GM21737 (cell line): ENCODE data around the gene SENP3.
"Not testable (repeated sequence)": the region's sequence is repeated elsewhere in the genome, so short reads cannot be mapped to it uniquely, and the experiment has no call there.

Experiments
- ATAC-seq: cut with Tn5 transposase; IDR thresholded peaks from one replicate; pipeline ENCODE4 v1.9.1; 2021; ENCODE audit warnings: mild to moderate bottlenecking, moderate library complexity; ENCODE audit not compliant: unreplicated experiment

SENP3 gene

DNA sequence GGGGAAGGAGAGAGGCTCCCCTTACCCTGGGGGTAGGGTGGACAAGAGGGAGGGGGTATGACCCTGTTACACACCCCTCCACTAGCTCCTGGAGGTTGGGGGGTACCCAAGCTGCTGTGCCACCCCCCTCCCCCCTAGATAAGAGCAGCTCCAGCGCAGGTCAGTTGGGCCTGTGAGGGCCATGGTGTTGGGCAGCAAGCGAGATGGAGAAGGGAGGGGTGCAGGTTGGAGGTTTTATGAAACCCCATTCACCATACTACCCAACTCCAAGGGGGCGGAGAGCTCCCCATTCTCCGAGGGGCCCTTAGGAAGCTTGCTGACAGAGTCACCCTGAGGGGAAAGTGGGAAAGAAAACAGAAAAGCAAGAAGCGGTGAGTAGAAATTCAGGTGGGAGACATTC is 29.9 kb downstream of the SENP3 start:
- ATAC-seq = no peak

DNA sequence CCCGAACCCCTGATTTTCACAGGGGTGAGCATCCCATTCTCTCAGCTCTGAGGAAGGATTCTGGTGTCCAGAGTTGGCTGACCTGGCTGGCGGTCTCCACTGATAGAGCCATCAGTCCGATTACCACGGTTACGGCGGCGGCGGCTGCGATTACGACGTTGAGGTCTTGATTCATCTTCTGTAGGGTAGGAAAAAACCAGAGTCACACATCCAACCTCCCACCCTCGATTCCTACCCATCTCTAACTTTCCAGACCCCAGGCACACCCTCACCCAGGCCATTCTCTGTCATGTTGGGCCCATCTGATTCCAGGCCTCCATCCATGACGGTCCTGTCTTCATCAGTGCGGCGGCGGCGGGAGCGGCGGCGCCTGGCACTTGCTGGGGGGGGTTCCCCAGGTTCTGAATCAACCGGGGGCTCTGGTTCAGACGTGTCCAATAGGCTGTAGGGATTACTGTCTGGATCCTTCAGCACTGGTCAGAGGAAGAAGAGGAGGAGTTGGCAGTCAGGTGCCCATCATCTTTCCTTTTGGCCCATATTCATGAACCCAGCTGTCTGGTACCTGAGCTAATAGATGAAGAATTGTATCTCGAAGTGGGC is 30.8 kb downstream of the SENP3 start:
- no peak for ATAC-seq

DNA sequence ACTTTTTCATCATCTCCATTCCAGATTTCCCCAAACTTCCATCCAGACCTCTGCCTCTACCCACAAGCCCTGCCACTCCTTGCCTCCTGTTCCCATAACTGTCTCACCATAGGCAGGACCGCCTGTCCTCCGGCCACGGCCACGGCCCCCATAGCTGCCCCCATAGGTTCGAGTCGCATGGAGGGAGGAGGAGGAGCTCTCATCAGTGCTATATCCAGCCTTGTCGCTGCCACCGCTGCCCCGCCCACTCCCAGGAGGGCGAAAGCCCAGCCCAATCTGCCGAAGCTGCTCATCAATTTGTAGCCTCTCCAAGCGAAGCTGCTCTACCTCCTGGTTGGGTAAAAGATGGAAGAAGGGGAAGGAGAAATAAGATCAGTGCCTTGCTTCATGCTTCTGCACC is 31.6 kb downstream of the SENP3 start:
- no peak for ATAC-seq

DNA sequence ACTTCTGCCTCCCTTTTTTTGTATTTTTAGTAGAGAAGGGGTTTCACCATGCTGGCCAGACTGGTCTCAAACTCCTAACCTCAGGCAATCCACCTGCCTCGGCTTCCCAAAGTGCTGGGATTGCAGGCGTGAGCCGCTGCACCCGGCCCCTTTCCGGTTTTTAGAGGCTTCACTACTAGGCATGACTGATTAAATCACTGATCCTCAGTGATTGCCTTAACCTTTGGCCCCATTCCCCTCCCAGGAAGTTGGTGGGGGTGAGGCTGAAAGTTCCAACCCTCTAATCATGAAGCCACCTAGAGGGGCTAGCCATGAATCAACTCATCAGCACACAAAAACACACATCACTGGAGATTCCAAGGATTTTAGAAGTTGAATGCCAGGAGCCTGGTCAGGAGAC is 35.8 kb downstream of the SENP3 start:
- not testable (repeated sequence) for ATAC-seq

DNA sequence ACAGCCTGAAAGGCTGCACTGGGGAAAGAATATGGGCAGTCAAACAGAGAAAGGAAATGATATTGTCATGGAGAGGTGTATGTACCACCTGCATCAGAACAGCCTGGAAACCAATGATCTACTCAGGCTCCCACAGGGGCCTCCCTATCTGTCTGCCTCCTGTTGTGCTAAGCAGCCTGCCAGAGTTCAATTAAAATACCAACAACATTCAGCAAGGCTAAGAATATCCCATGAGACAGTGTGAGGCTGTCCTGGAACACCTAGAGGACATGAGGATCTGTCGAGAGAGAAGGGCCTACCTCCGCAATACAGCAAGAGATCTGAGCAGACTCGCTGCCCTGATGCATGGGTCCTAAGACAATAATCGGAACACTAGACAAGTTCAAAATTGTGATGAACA is 44.6 kb downstream of the SENP3 start:
- ATAC-seq = no peak

DNA sequence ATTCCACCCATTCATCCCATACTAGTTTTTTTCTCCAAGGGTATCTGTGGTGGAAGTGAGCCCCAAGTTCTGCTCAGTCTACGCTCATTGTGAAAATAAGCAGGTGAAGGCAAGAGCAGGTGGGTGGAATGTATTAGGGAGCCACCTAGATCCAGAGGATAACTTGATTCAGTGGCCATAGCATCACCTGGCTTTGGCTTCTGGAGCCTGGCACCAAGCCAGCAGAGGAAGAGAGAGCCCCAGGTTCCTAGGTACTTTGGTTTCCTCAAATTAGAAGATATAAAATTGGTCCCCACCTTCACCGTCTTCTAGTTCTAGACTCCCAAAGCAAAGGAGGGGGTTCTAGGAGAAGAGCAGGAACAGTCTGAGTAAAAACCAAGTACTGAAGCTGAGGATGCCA is 48.9 kb downstream of the SENP3 start:
- ATAC-seq = no peak

DNA sequence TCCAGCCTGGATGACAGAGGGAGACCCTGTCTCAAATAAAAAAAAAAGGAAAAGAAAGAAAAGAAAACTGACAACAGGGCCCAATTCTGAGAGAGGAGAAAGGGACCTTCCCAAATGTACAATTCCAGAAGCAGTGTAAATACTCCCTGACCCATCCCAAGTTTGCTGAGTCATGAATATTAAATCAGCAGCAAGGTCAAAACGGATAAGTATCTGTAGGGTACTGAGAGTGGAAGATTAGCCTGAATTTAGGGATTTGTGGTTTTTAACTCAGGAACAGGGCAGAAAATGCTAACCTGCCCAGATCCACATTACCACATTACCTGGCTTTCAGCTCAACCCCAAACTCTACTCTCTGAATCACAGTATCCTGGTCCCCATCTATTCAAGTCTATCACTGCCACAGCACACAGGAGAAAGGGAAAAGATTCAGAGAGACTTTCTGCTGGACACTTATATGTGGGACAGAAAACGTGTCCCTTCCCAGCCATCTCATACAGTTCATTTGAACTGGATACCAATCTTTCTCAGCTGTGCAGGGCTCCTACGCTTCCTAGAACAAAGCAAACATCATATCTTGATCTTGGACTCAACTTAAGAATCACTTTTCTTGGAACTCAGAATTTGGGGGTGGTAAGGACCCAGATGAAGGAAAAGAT is 50.0 kb downstream of the SENP3 start:
- no peak for ATAC-seq

DNA sequence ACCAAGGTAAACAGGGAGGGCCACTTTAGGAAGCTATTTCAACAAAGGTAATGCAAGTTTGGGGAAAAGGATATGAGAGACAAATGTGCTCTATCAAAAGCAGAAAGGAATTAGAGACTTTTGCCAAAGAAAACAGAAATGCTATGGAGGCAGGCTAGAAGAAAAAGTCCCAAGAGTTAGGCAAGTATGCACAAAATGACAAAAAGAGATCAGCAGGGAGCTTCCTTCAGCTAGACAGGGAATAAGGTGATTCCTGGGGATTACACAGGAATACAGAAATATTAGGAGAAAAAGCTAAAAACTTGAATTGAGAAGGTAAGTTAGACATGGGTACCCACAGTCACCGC is 50.5 kb downstream of the SENP3 start:
- ATAC-seq = no peak

DNA sequence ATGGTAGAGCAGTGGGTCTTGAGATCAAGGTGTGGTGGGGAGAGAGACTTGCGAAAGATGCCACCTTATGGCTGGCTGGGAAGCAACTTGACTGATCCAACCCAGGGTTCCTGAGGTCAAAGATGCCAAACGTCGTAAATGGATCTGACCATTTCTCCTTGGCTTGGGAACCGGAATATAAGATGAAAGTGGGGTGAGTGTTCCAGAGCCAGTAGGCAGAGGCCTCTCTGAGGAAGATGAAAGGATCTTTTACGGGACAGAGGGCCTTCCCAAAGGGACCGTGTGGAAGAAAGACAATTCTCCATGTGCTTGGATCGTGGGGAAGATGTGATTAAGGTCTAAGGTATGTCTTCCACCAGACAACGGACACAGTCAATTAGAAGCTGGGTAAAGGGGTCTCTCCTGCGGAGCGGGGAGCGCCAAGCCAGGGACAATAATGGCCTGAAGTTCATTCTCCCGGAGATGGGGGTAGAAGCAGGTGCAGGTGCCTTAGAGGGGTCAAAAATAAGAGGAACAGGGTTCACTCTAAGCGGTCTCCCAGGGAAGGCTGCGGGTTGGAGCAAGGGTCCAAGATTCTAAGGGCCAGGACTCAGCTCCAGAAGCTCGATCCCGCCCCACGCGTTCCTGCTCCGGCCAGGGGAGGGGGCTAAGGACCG is 52.2 kb downstream of the SENP3 start:
- no peak for ATAC-seq

DNA sequence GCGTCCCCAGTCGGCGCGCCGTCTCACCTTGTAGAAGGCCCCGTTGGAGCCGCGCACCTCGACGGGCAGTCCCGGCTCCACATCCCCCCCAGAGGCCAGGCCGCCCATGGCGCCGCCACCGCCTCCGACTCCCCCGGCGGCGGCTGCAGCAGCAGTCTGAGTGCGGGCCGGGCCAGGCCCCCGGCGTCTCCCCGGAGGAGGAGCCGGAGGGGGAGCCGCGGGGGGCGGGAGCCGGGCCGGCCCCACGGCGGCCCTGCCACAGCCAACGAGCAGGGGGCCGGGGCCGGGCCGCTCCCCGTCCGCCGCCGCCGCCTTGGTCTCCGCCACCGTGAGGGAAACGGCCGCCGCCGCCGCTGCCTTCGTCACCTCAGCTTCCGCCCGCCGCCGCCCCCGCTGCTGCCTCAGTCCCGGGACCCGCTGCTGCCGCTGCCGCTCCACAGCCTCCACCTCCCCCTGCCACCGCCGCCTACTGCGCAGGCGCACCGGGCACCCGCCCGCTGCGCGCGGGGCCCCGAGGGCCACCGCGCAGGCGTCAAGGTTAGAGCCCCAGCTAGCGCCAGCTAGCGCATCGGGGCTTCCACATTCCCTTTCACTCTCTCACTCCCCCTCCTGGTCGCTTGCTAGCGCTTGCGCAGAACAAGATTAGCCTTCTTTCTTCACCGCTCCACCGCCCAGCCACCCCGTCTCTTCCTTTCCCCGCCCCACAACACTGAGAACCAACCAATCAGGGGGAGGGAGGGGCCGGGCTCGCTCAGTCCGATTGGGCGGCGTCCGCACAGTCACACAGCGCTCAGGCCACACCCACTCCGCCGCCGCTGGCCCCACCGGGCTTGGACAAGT is 52.9 kb downstream of the SENP3 start, which contains the start of gene FXR2:
FXR2 (minus strand) TSS at position 473 of the 840 bp plus-strand sequence; CDS start at position 108, 365 bp downstream.
- peak; percentile 85 for ATAC-seq

DNA sequence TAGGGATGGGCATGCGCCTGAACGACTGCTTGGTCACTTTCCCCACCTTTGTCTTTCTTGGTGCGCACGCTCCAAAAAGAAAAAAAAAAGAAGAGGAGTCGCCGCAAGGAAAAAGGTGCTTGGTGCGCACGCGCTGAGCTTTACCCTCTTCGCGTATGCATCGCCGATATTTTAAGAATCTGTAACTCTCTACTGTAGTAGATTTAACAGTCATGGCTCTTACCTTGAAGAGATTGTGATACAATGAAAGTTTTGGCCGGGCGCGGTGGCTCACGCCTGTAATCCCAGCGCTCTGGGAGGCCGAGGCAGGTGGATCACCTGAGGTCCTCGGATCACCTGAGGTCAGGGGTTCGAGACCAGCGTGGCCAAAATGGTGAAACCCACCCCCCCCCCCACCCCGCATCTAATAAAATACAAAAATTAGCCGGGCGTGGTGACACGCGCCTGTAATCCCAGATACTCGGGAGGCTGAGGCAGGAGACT is 53.6 kb downstream of the SENP3 start:
- no peak for ATAC-seq

DNA sequence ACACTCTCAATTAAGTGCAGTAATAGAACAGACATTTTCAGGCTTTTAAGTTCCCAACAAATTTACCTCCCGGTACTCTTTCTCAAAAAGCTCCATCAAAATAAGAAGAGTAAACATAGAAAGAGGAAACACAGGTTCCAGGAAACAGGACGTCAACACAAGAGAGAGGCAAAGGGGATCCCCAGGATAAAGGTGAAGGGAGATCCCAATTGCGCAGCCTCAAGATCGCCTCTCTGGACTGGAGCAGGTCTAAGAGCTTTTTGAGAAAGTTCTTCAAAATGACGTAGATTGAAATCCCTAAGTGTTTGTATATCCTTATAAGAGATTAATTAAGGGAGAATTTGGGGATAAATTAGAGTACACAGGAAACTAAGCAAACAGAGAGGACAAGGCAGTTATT is 56.9 kb downstream of the SENP3 start:
- ATAC-seq = no peak

DNA sequence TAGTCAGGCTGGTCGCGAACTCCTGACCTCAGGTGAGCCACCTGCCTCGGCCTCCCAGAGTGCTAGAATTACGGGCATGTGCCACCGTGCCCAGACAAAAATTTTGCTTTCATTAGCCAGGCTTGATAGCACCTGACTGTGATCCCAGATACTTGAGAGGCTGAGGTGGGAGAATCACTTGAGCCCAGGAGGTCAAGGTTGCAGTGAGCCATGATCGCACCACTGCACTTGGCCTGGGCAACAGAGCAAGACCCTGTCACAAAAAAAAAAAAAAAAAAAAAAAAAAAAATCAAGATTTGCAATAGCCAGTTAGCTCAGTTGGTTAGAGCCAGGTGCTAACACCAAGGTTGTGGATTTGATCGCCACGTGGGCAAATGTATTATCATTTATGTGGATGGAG is 59.1 kb downstream of the SENP3 start:
- ATAC-seq = no peak
